ENCODE results near the gene CIAO1.
A peak's percentile ranks its signal among the peaks of the same experiment; 100 is the strongest.

Gene CIAO1

GRCh38 chr2:96247896-96248295, 18.1 kb upstream of the CIAO1 start:
- Histone ChIP-seq H3K36me3 (ENCODE audit: control insufficient read depth, insufficient read depth, low read length) (no peaks in the 10 kb centered on the region), H3K9ac (no peak overlapping the region), H3K4me1 (peaks cover 24% of the 10 kb centered on the region), H3K79me2 (peaks cover 20% of the 10 kb centered on the region), H3K27ac (no peak overlapping the region), H3K27me3 (ENCODE audit: control insufficient read depth, insufficient read depth, low read length) (no peaks in the 10 kb centered on the region), H3K4me3 (ENCODE audit: low read depth, low read length) (no peak overlapping the region), H2AFZ (no peak overlapping the region), H3K4me2 (ENCODE audit: low read length) (no peak overlapping the region), H3K9me3 (ENCODE audit: control insufficient read depth, low read length) (no peaks in the 10 kb centered on the region)
- no peak for TF ChIP-seq CTCF (IDR thresholded peaks at IDR 0.05)

DNA sequence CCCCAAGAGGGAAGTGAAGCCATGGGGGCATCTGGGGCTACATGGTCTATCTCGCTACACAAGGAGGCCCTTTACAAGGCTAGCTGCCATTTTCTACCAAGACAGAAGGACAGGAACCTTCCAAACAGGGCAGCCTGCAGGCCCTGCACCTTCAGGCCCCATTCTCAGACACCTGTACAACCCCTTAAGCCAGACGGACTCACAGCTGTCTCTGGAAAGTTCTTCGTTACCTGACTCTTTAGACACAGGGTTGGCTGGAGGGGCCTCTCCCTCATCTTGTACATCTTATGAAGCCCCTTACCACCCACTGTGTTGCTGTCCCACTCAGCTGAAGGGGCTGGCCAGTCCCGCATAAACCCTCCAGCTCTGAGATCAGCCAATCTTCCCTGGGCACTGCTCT, 17.4 kb upstream of the CIAO1 start:
- H3K27ac ChIP-seq = no peak overlapping the region
- no peaks in the 10 kb centered on the region for H3K36me3 ChIP-seq (ENCODE audit: control insufficient read depth, insufficient read depth, low read length)
- peaks cover 24% of the 10 kb centered on the region for H3K4me1 ChIP-seq

GRCh38 chr2:96249654-96250053, 16.4 kb upstream of the CIAO1 start:
- Histone ChIP-seq H3K27ac (peak overlapping the region; percentile 25), H2AFZ (no peak overlapping the region), H3K4me3 (ENCODE audit: low read depth, low read length) (no peak overlapping the region), H3K4me2 (ENCODE audit: low read length) (no peak overlapping the region), H3K4me1 (peaks cover 24% of the 10 kb centered on the region), H3K27me3 (ENCODE audit: control insufficient read depth, insufficient read depth, low read length) (no peaks in the 10 kb centered on the region), H3K9ac (no peak overlapping the region), H3K79me2 (peaks cover 31% of the 10 kb centered on the region), H3K9me3 (ENCODE audit: control insufficient read depth, low read length) (no peaks in the 10 kb centered on the region), H3K36me3 (ENCODE audit: control insufficient read depth, insufficient read depth, low read length) (no peaks in the 10 kb centered on the region)
- no peak for TF ChIP-seq CTCF (IDR thresholded peaks at IDR 0.05)

More for the DNA sequence above, 17.4 kb upstream of the CIAO1 start:
- Histone ChIP-seq H3K9ac (no peak overlapping the region), H3K9me3 (ENCODE audit: control insufficient read depth, low read length) (no peaks in the 10 kb centered on the region), H2AFZ (no peak overlapping the region), H3K4me3 (ENCODE audit: low read depth, low read length) (no peak overlapping the region), H3K4me2 (ENCODE audit: low read length) (no peak overlapping the region), H3K27me3 (ENCODE audit: control insufficient read depth, insufficient read depth, low read length) (no peaks in the 10 kb centered on the region), H3K79me2 (peaks cover 24% of the 10 kb centered on the region)
- TF ChIP-seq CTCF (IDR thresholded peaks at IDR 0.05) = no peak

DNA sequence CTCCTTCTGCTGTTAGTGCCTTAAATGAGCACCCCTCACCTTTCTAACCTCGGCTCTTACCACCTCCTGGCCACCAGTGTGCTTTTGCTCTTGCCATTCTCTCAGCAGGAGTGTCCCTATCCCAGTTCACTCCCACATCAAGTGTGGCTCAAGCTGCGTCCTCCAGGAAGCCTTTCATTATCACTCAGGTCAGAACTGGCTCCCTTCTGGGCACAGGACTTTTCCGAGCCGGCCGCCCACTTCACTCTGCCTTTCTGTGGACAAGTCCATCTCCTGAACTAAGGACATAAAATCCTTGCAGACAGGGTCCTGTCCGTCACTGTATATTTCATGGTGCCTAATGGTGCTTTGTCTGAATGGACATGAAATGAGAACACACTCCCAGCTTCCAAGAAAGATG, 15.8 kb upstream of the CIAO1 start:
- Histone ChIP-seq H3K4me3 (ENCODE audit: low read depth, low read length) (no peak overlapping the region), H2AFZ (no peak overlapping the region), H3K9me3 (ENCODE audit: control insufficient read depth, low read length) (no peaks in the 10 kb centered on the region), H3K9ac (no peak overlapping the region), H3K27ac (peak overlapping the region; percentile 84), H3K4me1 (peaks cover 24% of the 10 kb centered on the region), H3K27me3 (ENCODE audit: control insufficient read depth, insufficient read depth, low read length) (no peaks in the 10 kb centered on the region), H3K4me2 (ENCODE audit: low read length) (no peak overlapping the region), H3K36me3 (ENCODE audit: control insufficient read depth, insufficient read depth, low read length) (no peaks in the 10 kb centered on the region), H3K79me2 (peaks cover 34% of the 10 kb centered on the region)
- no peak for TF ChIP-seq CTCF (IDR thresholded peaks at IDR 0.05)

DNA sequence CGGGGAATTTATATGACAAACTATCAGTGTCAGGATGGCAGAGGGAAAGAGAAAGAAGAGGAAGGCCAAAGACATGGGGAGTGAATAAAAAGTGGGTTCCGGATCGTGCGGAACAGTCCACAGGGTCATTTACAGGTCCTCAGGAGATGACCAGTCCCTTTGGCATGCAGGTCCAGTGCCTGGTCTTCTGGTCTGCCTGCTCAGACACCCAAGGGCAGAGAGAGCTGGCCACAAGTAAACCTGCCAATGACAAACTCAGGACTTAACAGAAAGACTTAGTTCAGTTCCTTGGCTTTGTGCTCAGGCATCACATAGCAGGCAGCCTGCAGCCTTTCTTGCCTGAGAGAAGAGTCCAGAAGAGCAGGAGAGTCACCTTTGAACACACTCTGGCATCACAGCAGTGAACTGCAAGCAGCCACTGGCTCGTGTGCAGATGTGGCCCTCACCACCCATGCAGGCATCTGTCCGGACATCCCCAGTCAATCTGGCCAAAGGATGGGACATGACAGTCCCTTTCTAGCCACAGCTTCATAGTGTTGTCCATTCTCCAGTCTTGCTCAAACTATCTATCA, 14.2 kb upstream of the CIAO1 start:
- peak overlapping the region; percentile 32 for H3K4me3 ChIP-seq (ENCODE audit: low read depth, low read length)
- peak overlapping the region; percentile 84 for H3K27ac ChIP-seq
- peaks cover 24% of the 10 kb centered on the region for H3K4me1 ChIP-seq
- no peak overlapping the region for H3K9ac ChIP-seq
- H3K79me2 ChIP-seq = peaks cover 42% of the 10 kb centered on the region
- peak overlapping the region; percentile 61 for H3K4me2 ChIP-seq (ENCODE audit: low read length)
- H3K36me3 ChIP-seq (ENCODE audit: control insufficient read depth, insufficient read depth, low read length) = no peaks in the 10 kb centered on the region
- no peak for TF ChIP-seq CTCF (IDR thresholded peaks at IDR 0.05)
- H3K27me3 ChIP-seq (ENCODE audit: control insufficient read depth, insufficient read depth, low read length) = no peaks in the 10 kb centered on the region
- no peaks in the 10 kb centered on the region for H3K9me3 ChIP-seq (ENCODE audit: control insufficient read depth, low read length)
- peak overlapping the region; percentile 34 for H2AFZ ChIP-seq

Data from parathyroid adenoma (tissue), 2 donors.